AML-193 (cell line): Measurements from ENCODE around the gene PDIA6.
A peak's percentile ranks its signal among the peaks of the same experiment; 100 is the strongest.

Experiments used
- DNase-seq, 2 experiments: peaks; one replicate each; lab custom pipeline; 2025; lab: John Stamatoyannopoulos, UW

Gene PDIA6, protein sequence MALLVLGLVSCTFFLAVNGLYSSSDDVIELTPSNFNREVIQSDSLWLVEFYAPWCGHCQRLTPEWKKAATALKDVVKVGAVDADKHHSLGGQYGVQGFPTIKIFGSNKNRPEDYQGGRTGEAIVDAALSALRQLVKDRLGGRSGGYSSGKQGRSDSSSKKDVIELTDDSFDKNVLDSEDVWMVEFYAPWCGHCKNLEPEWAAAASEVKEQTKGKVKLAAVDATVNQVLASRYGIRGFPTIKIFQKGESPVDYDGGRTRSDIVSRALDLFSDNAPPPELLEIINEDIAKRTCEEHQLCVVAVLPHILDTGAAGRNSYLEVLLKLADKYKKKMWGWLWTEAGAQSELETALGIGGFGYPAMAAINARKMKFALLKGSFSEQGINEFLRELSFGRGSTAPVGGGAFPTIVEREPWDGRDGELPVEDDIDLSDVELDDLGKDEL

DNA sequence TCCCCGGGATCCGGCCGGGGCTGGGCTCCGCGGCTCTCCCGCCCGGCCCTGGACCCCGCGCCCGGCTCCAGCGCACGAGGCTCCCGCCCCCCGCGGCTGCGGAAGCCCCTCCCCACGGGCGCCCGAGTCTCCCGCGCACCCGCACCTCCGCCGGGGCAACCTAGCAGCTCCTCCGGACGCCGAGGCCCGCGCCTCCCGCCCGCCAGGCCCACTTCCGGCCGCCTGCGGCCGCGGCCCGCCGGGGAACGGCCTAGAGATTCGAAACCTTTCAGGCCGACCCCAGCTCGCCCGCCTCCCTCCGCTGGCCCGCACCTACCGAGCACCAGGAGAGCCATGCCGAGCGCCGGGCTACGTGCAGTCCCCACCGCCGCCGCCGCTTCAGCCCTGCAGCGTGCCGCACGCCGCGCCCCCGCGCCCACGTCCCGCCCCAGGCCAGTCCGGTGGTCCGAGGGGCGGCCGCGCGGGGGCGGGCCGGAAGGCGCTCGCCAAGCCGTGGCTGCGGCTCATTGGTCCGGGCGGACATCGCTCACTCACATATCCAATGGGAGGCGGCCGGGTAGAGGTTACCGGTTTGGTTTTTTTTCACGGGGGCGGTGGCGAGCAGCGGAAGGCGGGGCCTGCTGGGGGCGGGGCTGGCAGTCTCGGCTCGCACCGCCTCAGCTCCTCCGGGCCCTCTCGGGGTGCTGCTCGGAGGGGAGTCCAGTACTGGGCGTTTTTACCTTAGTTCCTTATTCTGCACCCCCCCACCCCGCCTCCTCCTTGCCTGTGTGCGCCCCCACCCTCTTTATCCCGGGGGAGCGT is at the start of gene PDIA6:
TSS of gene PDIA6 (minus strand) at position 424 of the 801 bp plus-strand sequence. CDS start at position 335, 89 bp downstream.
- peak; percentile 86 to 89 for DNase-seq

DNA sequence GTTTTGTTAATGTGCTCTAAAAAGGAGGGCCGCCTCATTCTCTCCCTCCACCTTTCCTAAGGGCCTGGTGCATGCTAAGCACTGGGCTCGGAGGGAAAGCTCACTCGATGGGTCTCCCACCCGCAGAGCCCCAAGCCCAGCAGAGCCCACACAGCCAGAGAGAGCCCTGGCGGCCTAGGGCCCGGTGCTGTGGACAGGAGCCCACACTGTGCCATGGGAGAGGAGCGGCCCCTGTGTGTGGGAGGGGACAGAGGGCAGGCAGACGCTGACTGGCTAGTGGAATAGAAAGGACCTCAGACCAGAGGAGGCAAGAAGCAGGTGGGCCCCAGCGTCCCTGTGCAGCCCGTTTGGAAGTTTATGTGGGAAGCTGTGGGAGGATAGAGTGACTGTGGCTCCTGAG is 49.7 kb upstream of the PDIA6 start:
- DNase-seq = no peak

DNA sequence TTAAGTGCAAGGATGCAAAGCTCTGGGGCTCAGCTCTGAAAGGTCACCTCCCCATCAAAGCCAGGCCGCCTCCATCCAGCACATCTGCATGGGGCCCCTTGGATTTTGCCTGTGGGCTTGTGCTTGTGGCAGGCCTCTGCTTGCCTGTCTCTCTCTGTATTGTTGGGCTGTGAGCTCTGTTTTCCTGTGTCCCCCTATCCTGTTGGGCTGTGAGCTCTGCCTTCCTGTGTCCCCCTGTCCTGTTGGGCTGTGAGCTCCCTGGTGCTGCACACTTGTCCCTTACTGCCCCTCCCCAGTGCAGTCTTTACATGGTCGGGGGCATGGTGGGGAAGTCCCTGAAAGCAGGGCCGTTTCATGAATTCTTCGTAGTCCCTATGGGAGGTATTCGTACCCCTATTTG is 49.2 kb upstream of the PDIA6 start:
- DNase-seq = no peak

DNA sequence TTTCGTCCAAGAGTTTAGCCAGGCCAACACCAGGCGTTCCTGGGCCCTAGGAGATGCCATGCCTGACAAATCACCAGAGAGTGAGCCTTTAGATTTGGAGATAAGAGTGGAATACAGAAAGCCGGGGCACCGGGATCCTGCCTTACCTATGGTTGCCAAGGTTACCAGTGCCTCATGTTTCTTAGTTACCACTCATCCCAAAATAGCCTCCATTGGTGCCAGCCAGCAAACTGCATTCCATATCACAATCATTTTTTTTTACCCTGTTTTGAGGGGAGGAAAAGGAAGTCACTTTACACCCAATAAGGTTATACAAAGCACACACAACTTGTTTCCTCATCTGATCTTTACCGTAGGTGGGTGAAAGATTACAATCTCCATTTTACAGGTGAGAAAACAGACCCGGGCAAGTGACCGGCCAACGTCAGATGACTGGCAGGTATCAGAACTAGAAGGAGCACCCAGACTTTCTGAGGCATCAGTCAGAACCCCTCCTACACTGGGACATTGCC is 48.3 kb upstream of the PDIA6 start:
- no peak for DNase-seq

DNA sequence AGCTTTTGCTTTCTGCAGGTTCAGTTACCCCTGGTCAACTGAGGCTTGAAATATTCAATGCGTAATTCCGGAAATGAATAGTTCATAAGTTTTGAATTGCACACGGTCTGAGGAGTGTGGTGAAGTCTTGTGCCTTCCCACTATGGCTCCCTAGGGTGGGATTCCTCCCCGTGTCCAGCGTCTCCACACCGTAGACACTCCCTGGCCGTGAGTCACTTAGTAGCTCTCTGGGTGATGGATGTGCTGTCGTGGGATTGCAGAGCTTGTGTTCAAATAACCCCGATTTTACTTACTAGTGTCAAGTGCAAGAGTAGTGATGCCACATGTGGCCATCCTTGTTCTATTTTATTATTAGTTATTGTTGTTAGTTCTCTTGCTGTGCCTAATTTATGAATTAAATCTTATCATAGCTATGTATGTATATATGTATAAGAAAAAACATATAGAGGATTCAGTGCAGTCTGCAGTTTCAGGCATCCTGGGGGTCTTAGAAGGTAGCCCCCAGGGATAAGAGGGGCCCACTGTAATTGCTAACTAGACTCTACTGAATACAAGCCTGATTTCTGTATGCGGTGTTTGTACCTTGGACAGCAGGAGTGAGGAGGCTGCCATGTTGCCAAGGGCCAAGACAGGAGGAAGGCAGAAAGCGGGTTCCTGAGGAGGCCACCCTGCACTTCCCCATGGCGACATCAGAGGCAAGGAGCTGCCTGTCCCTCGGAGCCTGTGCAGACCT is 47.7 kb upstream of the PDIA6 start:
- DNase-seq = no peak

DNA sequence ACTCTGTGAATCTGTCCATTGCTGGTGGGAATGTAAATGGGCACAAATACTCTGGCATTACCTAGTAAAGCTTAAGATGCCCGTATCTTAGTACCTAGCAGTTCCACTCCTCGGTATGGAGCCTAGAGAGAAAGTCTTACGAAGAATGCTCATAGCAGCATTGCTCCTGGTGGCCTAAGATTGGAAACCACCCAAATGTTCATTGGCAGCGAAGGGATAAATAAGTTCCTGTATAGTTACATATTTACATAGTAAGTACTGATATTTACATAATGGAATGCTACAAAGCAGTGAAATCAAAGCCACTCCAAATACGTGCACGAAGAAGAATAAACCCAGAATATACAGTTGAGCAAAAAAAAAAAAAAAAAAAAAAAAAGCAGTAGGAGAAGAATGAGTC is 46.7 kb upstream of the PDIA6 start:
- no peak for DNase-seq

DNA sequence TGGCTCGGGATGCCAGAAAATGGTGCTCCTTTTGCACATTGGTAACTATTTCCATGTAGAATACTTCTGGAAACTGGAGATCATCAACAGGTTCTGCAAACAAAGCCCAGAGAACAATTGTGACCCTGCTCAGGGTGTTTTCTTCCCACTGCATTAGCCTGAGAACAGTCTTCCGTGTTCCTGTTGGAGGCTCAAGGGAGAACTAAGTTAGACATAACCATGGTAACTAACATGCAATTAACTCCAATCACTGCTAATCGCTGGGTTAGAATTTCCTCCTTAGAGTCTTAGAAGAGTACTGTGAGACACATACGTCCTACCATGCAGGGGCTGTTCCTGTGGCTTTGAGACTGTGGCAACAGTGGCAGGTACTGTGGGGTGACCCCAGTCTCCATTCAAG is 36.0 kb upstream of the PDIA6 start:
- no peak for DNase-seq

DNA sequence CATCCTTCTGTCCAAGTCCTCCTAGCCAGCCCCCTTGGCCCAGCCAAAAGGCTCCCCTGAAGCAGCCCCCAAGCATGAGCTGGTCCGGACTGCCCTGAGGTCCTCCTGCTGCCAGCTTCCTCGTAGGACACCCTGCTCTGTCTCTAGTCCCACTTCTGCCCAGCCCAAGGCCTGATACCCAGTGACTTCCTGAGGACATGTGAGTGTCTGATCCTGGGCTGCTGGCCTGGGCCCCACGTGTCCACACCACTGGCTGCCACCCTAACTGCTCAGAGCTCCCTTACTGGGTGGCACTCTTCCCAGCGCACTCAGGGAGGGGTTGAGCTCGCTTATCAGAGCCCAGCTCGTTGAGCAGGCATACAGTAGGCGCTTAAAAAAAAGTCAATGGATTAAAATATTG is 34.4 kb upstream of the PDIA6 start:
- DNase-seq = no peak

DNA sequence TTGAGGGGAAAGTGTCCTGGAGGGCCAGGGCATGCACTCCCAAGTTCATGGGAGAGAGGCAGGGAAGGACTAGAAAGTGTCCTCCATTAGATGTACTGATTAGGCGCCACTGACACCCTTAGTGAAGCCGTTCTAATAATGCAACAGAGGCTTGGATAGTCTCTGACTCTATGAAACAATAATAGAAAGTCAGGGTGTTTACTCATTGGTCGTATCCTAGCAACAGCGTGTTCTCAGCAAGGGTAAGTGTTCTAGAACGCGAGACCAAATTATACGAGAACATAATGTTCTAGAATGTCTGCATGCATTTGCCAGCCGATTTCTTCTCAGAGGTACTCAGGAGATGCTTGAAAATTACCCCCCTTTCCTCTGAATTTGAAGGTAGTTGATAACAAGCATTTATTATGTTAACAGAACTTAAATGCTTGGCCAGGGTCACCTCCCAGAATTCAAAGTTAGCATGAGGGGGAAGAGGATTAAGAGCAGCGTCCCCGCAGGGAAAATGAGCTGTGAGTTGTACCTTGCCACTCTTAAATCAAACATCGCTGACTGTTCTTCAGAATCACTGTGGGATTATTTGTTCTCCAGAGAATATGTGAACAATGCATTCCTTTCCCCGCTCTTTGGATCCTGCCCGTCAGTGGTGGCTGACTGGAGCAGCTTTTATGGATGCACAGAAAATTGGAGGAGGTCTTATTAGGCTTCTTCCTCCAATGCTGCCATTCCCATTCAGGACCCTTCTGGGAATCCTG is 33.7 kb upstream of the PDIA6 start:
- no peak for DNase-seq

DNA sequence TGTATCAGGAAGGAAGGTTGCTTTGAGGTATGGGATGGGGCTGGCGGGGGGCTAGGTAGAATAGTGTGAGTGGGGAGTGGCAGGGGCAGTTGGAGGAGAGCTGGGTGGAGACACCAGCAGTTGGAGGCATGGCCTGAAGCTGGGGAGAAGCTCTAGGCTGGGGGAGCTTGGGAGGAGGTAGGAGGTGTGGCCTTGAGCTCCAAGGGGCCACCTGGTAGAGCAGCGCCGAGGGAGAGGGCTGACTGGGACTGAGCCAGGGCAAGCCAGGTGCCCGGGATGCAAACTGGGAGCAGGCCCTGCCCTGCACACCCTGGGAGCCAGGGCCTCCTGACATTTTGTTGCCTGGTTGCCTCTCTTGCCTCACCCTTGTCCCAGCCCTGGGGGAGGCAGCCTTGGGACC is 33.1 kb upstream of the PDIA6 start:
- DNase-seq = no peak

DNA sequence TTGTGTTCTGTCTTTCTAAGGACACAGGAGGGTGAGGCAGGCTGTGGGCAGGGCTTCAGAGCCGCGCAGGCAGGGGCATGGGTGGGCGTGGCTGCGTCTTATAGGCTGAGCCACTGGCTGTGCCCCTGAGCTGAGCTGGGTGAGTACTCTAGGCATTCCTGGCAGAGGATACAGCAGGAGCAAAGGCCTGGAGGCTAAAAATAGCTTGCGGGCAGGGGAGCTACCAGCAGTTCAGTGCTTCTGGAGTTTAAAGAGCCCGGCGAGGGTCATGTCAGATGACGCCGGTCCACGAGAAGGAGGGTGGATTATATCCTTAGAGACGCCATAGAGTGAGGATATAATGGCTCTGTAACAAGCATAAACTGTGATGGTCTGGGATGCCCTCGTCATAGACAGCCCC is 31.5 kb upstream of the PDIA6 start:
- DNase-seq = no peak

DNA sequence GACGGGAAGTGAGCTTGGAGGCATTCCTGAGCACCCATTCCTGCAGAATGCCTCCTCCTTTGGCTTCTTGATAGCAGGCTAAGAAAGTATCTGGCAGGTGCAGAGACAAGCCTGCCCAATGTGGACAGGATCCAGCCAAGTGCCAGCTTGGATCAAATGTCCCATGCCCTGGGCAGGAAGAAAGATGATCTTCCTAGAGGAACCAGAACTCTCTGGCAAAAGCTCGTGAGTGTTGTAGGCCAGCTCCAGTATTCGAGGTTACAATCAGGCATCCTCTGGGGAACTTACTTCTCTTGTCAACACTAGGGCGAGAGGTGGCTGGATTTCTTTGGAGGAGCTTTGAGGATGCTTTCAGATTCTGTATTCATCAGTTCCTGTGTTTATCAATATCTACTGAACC is 29.9 kb upstream of the PDIA6 start:
- DNase-seq = no peak

DNA sequence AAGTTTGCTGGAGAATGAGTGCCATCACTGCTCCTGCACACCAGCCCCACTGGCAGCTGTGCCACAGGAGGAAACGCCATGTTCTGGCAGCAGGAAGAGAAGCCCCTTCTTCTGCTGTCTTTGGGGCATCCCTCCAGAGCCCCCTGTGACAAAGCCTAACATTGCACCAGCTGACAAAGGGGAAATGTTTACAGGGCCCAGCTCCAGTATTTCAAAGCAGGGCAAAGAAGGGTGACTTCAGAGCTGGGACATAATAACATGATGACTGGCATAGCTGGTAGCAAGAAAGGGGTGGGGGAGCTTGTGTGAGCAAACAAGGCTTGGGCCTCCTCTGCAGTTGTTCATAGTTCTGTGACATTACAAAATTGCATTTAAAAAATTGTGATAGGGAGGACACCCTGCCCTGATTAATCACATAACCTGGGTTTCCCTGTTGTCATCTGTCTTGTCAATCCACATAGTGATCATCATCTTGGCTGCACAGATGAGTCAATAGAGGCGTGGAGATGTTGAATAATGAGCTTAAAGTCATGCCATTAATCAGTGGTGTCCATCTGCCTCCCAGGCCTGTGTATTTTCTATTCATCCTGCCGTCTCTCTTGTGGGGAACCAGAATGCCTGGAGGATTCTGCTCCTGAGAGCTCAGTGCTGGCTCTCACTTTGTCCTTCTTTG is 29.1 kb upstream of the PDIA6 start:
- DNase-seq = no peak

DNA sequence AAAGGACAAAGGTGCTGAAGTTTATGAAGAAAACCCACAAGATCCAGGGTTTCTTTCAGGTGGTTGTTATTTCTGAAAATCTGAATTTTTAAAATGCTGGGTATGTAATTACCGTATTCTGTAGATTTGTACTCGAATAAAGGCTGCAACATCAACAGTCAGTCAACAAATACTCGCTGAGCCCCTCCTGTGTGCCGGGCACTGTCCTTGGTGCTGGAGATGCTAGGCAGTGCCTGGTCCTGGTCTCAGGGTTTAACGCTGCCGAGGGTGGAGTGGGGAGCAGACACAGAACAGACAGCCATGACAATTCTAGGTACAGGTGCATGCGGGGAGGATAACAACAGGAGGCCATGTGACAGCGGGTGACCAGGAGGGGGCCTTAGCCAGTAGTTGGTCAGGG is 27.2 kb upstream of the PDIA6 start:
- DNase-seq = no peak

DNA sequence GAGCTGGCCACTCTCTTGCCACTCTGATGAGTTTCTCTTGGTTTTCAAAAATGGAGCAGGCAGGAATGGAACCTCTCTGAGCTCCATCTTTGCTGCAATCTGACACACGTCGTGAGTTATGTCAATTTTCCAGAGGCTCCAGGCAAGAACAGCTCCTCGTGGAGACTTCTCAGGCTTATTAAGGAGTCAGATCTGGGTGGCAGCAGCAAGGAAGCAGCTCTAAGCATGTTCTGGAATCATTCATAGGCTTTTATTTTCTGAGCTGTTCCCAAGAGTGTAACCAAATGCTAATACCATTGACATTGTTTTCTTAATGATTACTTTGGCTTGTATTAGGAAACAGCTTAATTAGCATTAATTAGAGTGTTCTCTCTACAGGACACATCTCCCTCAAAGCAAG is 26.1 kb upstream of the PDIA6 start:
- no peak for DNase-seq

DNA sequence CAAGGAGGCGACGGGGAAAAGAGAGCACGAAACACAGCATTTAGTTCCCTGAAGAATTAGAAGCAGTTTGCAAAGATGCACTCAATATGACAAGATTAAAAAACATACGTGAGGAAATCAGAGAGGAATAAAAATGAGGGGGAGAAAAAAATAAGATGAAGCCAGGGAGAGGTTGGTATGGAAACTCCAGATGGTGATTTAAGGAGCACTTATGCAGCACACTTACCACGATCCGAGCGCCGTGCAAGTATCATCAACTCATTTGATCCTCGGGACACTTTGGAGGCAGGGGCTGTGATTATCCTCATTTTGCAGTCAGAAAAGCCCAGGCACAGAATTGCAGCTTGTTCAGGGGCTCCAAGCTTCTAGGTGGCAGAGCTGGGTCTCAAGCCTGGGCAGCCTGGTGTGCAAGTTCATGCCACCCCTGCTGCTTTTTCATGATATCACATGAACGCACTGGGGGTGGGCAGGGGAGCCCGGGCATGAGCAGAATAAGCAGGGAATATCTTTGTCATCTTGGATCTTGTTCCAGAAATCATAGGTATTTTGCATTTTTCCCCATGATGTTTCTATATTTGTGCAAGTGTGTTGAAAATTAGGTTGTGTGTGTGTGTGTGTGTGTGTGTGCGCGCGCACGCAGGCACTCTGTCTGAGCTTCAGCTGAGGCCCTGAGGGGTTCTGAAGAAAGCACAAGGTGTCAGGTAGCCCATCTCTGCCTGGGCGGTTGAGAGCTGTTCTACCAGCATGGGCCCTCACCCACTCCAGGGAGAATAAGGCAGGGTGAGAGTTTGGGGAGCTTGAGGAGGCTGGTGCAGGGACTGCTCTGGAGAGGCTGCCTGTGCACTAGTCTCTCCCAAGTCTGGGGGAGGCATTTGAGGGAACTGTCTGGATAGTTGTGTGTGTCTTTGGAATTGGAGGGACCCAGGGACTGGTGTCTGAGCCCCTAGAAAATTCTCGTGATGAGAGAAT is 25.0 kb upstream of the PDIA6 start:
- DNase-seq = no peak

DNA sequence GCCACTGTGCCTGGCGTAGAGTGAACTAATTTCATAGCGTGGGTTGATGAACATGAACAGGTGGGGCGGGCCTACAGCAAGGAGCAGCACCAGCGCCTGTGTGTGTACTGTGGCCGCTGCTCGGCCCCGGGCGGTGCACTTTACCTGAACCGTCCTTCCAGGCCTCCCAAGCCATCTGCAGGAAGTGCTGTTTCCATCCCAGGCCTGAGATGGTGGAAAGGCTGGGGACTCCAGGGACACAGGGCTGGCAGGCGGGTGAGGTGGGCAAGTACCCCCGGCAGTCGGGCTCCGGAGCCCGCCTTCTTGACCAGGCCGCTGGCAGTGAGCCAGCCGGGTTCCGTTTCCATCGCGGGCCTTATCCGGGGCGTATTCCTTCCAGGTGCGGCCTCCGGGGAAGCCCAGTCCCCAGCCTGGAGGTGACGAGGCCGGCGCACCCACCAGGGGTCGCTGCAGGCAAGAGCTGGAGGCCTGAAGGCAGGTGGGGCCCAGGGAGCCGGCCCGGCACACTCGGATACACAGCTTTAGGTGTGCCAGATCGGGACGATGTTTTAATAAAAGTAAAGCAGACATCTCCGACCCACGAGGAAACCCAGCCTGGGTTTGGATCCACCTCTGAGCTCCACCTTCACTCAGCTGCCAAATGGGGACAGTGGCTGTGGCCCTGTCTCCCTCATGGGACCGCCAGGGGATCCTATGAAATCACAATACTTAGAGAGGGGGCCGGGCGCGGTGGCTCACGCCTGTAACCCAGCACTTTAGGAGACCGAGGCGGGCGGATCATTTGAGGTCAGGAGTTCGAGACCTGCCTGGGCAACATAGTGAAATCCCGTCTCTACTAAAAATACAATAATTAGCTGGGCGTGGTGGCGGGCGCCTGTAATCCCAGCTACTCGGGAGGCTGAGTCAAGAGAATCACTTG is 22.7 kb upstream of the PDIA6 start:
- DNase-seq = peak; percentile 14 to 23

DNA sequence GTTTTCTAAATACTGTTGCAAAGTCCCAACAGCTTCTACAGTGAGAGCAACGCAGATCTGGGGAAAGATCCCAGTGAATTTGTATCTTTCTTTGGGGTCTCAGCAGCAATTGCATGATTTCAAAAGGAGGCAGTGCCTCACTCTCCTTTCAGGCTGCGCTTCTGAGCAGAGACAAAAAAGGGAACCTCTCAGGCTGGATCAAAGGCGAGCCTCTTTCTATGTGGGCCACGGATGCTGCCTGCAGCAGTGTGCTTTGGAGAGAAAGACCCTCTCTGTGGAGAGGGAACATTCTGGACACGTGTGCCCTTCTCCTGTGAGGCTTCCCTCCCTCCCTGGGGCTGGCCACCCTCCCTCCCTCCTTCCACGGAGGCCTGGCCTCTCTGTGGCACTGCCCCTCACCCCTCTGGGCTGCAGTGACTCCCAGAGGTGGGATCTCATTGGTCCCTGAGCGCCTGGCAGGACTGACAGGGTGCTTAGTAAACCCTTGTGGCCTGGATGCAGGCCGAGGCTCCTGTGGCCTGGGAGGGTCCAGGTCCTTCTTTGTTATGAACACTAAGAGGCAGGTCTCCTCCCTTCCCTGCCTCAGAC is 21.6 kb upstream of the PDIA6 start:
- no peak for DNase-seq
